ENCODE measurements around the gene GHRHR. TPM values are rescaled to one million over a fixed set of nuclear protein-coding genes. Genes with fewer than 3 reads are reported as not detected.
A peak's percentile ranks its signal among the peaks of the same experiment; 100 is the strongest.

GHRHR gene
- total and polyA plus RNA-seq, 9 of the 15 experiments (the other 6 are each of a cell fraction or from before 2014, with no cell fraction given) = not detected

GRCh38 chr7:30915005-30915601, 48.6 kb upstream of the GHRHR start (continued):
- TF ChIP-seq, protein P1, sequence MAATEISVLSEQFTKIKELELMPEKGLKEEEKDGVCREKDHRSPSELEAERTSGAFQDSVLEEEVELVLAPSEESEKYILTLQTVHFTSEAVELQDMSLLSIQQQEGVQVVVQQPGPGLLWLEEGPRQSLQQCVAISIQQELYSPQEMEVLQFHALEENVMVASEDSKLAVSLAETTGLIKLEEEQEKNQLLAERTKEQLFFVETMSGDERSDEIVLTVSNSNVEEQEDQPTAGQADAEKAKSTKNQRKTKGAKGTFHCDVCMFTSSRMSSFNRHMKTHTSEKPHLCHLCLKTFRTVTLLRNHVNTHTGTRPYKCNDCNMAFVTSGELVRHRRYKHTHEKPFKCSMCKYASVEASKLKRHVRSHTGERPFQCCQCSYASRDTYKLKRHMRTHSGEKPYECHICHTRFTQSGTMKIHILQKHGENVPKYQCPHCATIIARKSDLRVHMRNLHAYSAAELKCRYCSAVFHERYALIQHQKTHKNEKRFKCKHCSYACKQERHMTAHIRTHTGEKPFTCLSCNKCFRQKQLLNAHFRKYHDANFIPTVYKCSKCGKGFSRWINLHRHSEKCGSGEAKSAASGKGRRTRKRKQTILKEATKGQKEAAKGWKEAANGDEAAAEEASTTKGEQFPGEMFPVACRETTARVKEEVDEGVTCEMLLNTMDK (IDR thresholded peaks at IDR 0.05; ENCODE audit: borderline replicate concordance, insufficient read depth, low read depth, low read length, poor library complexity, severe bottlenecking) = no peak
- TF ChIP-seq HCFC1 (IDR thresholded peaks at IDR 0.05; ENCODE audit: low read depth, low read length) (no peak), ZNF133 (CRISPR knock-in tag; IDR thresholded peaks at IDR 0.05) (no peak), L3MBTL2 (IDR thresholded peaks at IDR 0.05) (peak; percentile 53; the same call in 1 of the 2 replicates), MNT (conservative IDR thresholded peaks at IDR 0.05) (peak in 1 of 2 experiments; percentile 58; a peak in 2 of 4 replicates), TSC22D4 (tag; IDR thresholded peaks at IDR 0.05) (no peak), DEAF1 (CRISPR knock-in tag; IDR thresholded peaks at IDR 0.05) (no peak), ZFP1 (CRISPR knock-in tag; IDR thresholded peaks at IDR 0.05) (no peak), NUFIP1 (IDR thresholded peaks at IDR 0.05; ENCODE audit: partially characterized antibody) (no peak), DNMT1 (IDR thresholded peaks at IDR 0.05) (no peak), HDGF (IDR thresholded peaks at IDR 0.05) (0 out of 2 replicates have a peak, but pooled peaks have one; percentile 68)
- TF ChIP-seq, protein P2, sequence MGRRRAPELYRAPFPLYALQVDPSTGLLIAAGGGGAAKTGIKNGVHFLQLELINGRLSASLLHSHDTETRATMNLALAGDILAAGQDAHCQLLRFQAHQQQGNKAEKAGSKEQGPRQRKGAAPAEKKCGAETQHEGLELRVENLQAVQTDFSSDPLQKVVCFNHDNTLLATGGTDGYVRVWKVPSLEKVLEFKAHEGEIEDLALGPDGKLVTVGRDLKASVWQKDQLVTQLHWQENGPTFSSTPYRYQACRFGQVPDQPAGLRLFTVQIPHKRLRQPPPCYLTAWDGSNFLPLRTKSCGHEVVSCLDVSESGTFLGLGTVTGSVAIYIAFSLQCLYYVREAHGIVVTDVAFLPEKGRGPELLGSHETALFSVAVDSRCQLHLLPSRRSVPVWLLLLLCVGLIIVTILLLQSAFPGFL (CRISPR knock-in tag; IDR thresholded peaks at IDR 0.05) = no peak
- TF ChIP-seq, protein P3, sequence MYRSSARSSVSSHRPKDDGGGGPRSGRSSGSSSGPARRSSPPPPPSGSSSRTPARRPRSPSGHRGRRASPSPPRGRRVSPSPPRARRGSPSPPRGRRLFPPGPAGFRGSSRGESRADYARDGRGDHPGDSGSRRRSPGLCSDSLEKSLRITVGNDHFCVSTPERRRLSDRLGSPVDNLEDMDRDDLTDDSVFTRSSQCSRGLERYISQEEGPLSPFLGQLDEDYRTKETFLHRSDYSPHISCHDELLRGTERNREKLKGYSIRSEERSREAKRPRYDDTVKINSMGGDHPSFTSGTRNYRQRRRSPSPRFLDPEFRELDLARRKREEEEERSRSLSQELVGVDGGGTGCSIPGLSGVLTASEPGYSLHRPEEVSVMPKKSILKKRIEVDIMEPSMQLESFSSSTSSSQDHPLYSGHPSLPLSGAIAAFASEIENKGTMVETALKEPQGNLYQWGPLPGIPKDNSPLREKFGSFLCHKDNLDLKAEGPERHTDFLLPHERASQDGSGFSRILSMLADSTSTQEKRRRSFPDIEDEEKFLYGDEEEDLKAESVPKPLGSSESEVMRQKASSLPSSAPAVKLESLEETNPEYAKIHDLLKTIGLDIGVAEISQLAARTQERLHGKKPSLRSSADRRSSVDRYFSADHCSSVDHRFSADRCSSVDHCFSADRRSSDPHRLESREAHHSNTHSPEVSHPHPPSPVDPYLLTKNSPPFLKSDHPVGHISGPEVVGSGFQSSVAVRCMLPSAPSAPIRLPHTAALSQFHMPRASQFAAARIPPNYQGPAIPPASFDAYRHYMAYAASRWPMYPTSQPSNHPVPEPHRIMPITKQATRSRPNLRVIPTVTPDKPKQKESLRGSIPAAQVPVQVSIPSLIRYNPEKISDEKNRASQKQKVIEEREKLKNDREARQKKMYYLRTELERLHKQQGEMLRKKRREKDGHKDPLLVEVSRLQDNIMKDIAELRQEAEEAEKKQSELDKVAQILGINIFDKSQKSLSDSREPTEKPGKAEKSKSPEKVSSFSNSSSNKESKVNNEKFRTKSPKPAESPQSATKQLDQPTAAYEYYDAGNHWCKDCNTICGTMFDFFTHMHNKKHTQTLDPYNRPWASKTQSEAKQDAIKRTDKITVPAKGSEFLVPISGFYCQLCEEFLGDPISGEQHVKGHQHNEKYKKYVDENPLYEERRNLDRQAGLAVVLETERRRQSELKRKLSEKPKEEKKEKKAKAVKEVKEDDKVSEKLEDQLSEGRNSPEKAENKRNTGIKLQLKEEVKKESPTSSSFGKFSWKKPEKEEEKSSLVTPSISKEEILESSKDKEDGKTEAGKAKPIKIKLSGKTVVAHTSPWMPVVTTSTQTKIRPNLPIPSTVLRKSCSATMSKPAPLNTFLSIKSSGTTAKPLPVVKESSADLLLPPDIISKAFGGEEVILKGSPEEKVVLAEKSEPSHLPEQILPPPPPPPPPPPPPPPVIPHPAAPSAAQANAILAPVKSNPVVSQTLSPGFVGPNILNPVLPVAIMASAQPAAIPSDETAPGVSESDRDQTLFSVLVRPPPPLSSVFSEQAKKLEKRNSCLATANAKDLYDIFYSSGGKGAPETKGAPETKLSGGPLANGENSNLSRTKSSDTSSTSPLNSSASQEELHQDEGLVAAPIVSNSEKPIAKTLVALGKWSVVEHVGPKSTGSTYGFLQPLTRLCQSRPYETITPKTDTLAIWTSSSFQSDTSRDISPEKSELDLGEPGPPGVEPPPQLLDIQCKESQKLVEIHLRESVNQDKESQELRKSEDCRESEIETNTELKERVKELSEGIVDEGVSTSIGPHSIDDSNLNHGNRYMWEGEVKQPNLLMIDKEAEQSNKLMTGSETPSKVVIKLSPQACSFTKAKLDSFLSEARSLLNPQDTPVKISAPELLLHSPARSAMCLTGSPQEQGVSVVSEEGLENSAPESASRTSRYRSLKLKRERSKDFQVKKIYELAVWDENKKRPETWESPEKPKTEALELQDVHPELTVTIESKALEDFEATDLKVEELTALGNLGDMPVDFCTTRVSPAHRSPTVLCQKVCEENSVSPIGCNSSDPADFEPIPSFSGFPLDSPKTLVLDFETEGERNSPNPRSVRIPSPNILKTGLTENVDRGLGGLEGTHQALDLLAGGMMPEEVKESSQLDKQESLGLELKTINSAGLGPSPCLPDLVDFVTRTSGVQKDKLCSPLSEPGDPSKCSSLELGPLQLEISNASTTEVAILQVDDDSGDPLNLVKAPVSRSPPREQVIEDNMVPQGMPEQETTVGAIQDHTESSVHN (IDR thresholded peaks at IDR 0.05; ENCODE audit: borderline replicate concordance in 1 of 2, low read depth in 1 of 2) = no peak

Measured in K562 (cell line).